Adipose tissue (tissue), 3 donors: ENCODE measurements around the gene ZFP57. TPM values are rescaled to one million over a fixed set of nuclear protein-coding genes. Genes with fewer than 3 reads are reported as not detected.

Experiments
- H3K27ac ChIP-seq: one replicate; pipeline ENCODE4 v1.5.1; 2013; ENCODE audit warnings: low read depth, low read length
- WGBS, 3 donors: extraction: QIAGEN DNeasy Blood & Tissue Kit; methylation state at CpG; one replicate each; pipeline ENCODE4 v1.1.7; 2013; 5-methylcytosine and 5-hydroxymethylcytosine counted together
- polyA plus RNA-seq, 3 donors: library from polyadenylated mRNA; stranded (reverse); fragments of 200-250 nt; gene quantifications; one replicate each; pipeline ENCODE4 v1.2.3, GENCODE V29; 2013
- donor health status: healthy with polysubstance abuse.
- donor health status: Bipolar disorder and iron deficiency.
- donor health status: healthy.

The ZFP57 gene
- under 1 TPM in 2 of 3 donors, not detected in 1; 0.34 to 0.61 TPM for polyA plus RNA-seq

DNA sequence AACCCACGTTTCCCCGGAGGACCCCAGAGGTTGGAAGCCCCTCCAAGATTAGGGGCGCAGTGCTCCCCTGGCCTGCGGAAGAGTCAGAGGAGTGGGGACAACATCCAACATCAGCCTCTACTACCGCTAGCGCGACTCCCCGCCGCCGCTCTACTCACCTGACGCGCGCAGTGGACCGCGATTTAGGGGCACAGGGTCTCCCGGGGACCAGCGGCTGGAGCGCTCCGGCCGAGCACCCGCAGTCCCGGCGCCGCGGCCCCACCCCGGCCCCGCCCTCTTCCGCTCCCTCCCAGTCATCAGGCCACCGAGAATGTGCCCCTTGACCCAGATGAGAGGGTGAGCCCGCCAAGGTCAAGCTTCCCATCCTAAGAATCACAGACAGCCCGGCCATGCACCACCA lies at the start of gene ZFP57:
Gene ZFP57, minus strand, starts transcription at position 249 of the 400 bp plus-strand sequence. CDS start 4,149 bp downstream, outside the sequence.
- H3K27ac ChIP-seq: no peak within 1 kb of the TSS
- 41 to 77% (median 68%) methylated on average over 30 to 31 of the region's 31 CpGs for WGBS, 3 donors

DNA sequence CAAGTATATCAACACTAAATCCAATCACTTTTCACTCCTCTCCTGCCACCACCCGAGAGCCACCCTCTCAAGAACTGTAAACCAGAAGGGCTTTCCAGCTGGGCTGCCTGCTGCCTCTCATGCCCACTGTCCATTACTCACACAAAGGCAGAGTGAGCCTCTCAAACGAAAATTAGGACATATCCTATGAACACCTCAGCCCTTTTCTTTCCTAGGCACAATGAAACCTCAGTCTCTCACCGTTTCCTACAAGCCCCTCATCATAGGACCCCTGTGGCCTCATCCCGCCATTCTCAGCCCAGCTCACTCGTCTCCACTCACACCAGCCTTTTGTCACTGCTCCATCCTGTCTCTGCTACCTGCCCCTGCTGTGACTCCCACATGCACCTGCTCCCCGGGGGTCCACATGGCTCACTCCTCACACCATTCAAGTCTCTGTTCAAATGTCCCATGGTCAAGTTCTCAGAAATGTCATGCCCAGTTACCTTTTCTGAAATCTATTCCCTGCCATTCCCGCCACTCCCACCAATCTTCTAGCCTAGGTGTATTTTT lies 49.7 kb upstream of the ZFP57 start:
- 53 to 62% (median 57%) methylated on average over 7 of the region's 7 CpGs for WGBS, 3 donors

DNA sequence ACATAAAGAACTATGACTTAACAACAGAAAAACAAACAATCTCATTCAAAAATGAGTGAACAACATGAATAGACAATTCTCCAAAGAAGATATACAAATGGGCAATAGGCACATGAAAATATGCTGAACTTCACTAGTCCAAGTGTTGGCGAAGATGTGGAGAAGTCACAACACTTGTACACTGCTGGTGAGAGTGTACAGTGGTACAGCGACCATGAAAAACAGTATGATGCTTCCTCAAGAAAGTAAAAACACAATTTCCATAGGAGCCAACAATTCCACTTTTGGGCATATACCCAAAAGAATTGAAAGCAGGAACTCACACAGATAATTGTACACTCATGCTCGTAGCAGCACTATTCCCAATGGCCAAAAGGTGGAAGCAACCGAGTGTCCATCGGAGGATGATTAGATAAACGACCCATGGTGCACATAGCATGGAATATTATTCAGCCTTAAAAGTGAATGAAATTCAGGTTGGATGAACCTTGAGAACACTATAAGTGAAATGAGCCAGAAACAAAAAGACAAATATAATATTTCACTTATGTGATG lies 48.9 kb upstream of the ZFP57 start:
- H3K27ac ChIP-seq: no peak overlapping the region
- 76 to 80% (median 79%) methylated on average over 6 of the region's 6 CpGs for WGBS, 3 donors

More for the DNA sequence above, 49.7 kb upstream of the ZFP57 start:
- no peak overlapping the region for H3K27ac ChIP-seq

DNA sequence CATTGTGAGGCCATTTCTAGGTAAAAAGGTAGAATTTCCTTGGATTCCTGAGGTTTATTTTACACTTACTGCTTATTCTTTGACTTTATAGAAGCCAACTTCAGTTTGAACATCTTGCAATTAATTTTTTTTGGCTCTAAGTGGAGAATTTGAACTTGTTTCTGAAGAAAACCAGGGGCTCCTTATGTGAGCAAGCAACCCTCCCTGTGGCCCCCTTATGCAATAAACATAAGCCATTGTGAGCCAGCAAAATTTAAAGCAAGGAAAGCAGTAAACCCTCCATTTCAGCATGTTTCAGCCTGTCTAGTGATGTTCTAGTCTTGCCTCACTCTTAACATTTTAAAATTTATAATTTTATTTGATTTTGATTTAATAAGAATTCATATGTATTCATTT lies 47.9 kb upstream of the ZFP57 start:
- no peak overlapping the region for H3K27ac ChIP-seq

DNA sequence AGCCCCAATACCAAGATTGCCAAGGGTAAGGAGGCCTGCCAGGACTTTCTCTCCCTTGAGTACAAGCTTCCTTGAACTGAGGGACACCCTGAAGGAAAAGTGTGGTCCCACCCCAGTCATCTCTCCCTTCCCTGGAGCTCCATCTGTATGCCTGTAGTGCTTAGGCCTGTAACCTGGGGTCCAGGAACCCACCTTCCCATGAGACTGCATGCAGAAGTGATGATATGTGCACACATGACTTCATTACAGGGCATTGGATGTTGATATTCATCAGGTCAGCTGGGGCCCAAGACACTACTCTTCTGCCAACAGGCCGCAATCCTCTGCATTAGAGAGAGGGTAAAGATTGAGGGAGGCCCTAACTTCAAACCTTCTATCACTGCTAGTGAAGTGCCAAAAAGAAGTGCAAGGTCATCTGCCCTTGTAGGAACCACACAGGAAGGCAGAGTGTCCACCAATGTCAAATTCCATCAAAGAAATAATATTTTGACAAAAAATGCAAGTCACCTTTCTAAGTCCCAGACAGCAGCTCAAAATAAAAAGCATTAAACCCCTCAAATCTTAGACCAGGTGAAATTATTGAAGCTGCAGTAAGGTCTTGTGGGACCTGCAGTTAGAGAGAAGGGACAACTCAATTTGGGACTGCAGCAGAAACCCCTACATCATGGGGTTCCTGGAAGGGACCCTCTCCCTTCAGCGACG lies 47.4 kb upstream of the ZFP57 start:
- no peak overlapping the region for H3K27ac ChIP-seq
- 90 to 95% (median 94%) methylated on average over 3 of the region's 3 CpGs for WGBS, 3 donors

DNA sequence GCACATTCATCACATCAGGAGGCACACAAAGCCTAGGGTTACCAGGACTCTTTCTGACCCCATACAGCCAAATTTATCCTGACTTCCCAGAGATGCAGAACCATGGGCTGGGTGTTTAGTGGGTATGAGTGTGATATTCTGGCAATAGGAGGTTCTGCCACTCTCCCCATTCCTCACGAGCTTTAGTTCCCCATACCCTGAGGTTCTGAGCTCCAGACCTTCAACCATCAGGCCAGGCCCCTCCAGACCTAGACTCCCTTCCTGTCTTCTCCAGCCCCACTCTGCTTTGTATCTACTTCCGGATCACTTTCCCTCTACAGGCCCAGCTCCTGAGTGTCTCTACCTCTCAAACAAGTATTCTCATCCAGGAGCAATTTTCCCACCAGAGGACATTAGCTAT lies 46.7 kb upstream of the ZFP57 start:
- 40 to 87% (median 82%) methylated on average over 2 of the region's 2 CpGs for WGBS, 3 donors
- H3K27ac ChIP-seq: no peak overlapping the region

DNA sequence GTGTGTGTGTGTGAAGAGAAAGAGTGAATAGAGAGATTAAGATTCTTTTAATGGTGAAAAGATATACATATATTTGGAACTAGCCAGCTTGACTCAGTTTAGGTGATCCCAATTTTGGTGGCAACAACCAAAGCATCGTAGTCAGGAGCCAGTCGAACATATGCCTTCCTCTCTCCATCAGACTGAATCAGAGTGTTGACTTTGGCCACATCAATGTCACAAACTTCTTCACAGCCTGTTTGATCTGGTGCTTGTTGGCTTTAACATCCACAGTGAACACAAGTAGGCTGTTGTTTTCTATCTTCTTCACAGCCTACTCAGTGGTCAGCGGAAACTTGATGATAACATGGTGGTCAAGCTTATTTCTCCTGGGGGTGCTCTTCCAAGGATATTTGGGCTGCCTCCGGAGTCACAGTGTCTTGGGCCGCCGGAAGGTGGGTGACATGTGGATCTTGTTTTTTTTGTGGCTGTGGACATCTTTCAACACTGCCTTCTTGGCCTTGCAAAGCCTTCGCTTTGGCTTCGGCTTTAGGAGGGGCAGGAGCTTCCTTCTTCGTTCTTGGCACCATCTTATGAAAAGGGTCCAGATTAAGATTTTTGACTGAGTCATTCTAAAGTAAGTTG lies 45.7 kb upstream of the ZFP57 start:
- no peak overlapping the region for H3K27ac ChIP-seq
- 91 to 96% (median 93%) methylated on average over 9 of the region's 9 CpGs for WGBS, 3 donors

DNA sequence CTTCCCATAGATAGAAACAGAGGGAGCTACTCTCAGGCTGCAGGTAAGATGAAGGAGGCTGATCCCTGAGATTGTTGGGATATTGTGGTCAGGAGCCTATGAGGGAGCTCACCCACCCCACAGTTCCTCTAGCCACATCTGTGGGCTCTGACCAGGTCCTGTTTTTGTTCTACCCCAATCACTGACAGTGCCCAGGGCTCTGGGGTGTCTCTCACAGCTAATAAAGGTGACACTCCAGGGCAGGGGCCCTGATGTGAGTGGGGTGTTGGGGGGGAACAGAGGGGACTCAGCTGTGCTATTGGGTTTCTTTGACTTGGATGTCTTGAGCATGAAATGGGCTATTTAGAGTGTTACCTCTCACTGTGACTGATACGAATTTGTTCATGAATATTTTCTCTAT lies 45.0 kb upstream of the ZFP57 start:
- WGBS, 3 donors: 75 to 85% (median 81%) methylated on average over 1 of the region's 1 CpG
- no peak overlapping the region for H3K27ac ChIP-seq

DNA sequence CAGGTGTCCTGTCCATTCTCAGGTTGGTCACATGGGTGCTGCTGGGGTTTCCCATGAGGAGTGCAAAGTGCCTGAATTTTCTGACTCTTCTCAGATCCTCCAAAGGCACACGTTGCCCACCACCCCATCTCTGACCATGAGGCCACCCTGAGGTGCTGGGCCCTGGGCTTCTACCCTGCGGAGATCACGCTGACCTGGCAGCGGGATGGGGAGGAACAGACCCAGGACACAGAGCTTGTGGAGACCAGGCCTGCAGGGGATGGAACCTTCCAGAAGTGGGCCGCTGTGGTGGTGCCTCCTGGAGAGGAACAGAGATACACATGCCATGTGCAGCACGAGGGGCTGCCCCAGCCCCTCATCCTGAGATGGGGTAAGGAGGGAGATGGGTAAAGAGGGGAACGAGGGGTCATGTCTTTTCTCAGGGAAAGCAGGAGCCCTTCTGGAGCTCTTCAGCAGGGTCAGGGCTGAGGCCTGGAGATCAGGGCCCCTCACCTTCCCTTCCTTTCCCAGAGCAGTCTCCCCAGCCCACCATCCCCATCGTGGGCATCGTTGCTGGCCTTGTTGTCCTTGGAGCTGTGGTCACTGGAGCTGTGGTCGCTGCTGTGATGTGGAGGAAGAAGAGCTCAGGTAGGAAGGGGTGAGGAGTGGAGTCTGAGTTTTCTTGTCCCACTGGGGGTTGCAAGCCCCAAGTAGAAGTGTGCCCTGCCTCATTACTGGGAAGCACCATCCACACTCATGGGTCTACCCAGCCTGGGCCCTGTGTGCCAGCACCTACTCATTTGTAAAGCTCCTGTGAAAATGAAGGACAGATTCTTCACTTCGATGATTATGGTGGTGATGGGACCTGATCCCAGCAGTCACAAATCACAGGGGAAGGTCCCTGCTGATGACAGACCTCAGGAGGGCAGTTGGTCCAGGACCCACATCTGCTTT lies 44.3 kb upstream of the ZFP57 start:
- WGBS, 3 donors: 83 to 88% (median 87%) methylated on average over 11 of the region's 11 CpGs
- no peak overlapping the region for H3K27ac ChIP-seq

DNA sequence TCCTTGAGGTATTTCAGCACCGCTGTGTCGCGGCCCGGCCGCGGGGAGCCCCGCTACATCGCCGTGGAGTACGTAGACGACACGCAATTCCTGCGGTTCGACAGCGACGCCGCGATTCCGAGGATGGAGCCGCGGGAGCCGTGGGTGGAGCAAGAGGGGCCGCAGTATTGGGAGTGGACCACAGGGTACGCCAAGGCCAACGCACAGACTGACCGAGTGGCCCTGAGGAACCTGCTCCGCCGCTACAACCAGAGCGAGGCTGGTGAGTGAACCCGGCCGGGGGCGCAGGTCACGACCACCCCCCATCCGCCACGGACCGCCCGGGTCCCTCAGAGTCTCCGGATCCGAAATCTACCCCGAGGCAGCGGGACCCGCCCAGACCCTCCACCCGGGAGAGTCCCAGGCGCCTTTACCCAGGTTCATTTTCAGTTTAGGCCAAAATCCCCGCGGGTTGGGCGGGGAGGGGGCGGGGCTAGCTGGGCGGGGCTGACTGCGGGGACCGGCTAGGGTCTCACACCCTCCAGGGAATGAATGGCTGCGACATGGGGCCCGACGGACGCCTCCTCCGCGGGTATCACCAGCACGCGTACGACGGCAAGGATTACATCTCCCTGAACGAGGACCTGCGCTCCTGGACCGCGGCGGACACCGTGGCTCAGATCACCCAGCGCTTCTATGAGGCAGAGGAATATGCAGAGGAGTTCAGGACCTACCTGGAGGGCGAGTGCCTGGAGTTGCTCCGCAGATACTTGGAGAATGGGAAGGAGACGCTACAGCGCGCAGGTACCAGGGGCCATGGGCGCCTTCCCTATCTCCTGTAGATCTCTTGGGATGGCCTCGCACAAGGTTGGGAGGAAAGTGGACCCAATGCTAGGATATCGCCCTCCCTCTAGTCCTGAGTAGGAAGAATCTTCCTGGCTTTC lies 43.0 kb upstream of the ZFP57 start:
- WGBS, 3 donors: 5 to 9% (median 7%) methylated on average over 75 to 76 of the region's 76 CpGs
- peak overlapping the region; percentile 62 for H3K27ac ChIP-seq

DNA sequence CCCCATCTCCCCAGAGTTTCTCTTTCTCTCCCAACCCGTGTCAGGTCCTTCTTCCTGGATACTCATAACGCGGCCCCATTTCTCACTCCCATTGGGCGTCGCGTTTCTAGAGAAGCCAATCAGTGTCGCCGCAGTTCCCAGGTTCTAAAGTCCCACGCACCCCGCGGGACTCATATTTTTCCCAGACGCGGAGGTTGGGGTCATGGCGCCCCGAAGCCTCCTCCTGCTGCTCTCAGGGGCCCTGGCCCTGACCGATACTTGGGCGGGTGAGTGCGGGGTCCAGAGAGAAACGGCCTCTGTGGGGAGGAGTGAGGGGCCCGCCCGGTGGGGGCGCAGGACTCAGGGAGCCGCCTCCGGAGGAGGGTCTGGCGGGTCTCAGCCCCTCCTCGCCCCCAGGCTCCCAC lies 42.3 kb upstream of the ZFP57 start, which contains the start of gene HLA-F:
Gene HLA-F, plus strand, starts transcription at position 173 of the 404 bp plus-strand sequence. Its CDS starts 30 bp downstream, at position 203.
- H3K27ac ChIP-seq: peak within 1 kb of the TSS; percentile 62
- 0 to 1% (median 0%) methylated on average over 26 of the region's 26 CpGs for WGBS, 3 donors

DNA sequence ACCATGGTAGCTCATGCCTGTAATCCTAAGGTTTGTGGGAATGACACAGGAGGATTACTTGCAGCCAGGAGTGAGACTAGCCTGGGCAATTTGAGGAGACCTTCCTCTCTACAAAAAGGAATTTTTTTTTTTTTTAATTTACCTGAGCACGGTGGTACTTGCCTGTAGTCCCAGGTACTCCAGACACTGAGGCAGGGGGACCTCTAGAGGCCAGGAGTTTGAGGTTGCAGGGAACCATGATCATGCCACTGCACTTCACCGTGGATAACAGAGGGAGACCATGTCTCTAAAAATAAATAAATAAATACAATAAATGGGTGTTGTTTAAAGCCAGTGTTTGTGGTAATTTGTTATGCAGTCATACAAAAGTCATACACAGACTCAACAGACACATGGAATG lies 39.9 kb upstream of the ZFP57 start:
- H3K27ac ChIP-seq: no peak overlapping the region
- WGBS, 3 donors: 17 to 35% (median 27%) methylated on average over 2 of the region's 2 CpGs

DNA sequence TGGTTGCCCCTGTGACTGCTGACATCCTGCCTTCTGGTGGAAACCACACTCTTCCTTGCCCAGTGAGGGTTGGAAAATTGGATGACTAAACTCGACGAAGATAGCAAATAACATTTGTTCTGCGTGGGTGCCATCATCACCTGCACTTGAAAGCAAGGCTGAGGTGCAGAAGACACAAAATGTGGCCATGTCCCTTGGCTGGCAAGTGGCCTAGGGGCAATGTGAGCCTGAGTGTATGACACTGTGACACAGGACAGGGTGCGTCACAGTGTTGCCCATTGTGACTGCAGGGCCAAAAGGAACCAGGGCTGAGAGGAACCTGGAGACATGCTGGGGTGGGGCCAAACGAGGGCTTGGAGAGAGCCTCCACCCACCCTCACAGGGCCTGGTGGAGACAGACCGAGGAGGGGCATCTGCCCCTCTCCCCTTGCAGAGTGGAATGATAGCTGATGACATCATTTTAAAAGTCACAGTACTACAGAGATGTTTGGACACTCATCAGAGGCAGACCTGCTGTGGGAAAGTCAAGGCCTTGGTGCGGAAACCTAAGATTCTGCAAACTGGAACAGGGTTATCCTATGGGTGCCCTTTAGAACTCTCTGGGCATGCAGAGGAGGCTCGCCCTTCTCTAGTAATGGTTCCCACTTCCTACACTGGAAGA lies 29.5 kb upstream of the ZFP57 start:
- 73 to 81% (median 76%) methylated on average over 8 of the region's 8 CpGs for WGBS, 3 donors
- no peak overlapping the region for H3K27ac ChIP-seq

DNA sequence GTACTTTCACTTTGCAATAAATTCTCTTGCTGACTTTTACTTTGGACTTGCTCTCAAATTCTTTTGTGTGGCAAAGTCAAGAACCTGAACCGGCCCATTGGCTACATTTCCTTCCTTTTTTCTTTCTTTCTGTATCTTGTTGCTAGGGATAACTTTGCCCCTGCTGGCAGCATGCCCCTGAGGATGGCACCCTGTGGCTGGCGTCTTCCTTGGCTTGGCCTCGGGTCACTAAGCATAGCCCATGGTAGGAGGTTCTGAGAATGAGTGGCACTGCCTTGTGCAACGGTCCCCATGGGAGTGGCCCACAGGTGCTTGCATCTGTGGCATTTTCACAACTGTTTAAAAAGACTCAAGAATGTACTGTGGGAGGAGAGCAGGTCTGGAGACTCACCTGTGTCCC lies 28.2 kb upstream of the ZFP57 start:
- H3K27ac ChIP-seq: no peak overlapping the region
- WGBS, 3 donors: 31 to 54% (median 47%) methylated on average over 4 of the region's 4 CpGs

DNA sequence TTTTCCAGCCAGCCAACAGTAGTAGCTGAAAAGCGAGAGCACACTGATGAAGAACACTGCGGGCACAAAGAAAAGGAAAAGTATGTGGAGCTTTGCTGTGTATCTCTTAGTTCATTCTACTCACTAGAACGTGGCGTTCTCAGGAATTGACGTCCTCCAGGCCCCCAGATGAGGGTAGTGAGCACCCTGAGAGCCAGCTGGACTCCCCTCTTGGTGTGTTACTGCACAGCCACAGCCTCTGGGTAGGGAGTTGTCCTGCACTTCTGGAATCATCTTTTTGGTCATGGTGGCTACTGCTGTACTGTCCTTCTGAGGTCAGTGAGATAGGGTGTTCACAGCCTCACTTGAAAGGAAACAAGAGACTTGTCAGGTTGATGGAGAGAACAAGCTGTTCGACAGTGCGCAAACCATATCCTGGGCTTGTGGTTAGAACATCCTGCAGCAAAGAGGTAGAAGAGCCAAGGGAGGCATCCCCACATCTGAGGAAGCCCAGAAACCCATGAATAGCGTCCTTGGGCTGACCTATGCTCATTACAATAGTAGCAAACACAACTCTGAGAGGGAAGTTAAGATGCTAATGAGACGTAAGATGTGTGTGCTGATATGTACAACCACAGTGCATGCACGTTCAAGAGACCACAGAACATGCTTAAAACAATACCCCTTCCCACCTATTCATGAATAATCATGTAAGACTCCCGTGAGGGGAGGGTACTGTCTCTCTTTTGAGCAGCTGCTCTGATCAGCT lies 27.7 kb upstream of the ZFP57 start:
- H3K27ac ChIP-seq: no peak overlapping the region
- WGBS, 3 donors: 54 to 63% (median 57%) methylated on average over 11 of the region's 11 CpGs
